C4-2B (cell line): ENCODE results near the gene SLC25A21.
A peak's percentile ranks its signal among the peaks of the same experiment; 100 is the strongest.
"Not testable (repeated sequence)": the region's sequence is repeated elsewhere in the genome, so short reads cannot be mapped to it uniquely, and the experiment has no call there.

Experiments
- H3K27ac ChIP-seq: fragments of 450-650 bp; 2 replicates; pipeline ENCODE4 v1.5.1; 2017
- ZFX ChIP-seq: fragments of 450-650 bp; IDR thresholded peaks from 2 replicates; pipeline ENCODE4 v1.6.1; 2017
- TF ChIP-seq, protein P1 (sequence below): fragments of 450-650 bp; conservative IDR thresholded peaks from 2 replicates; pipeline ENCODE4 v1.5.1; 2017; ENCODE audit warnings: mild to moderate bottlenecking

The SLC25A21 gene

GRCh38 chr14:36988989-36989388 is 183.4 kb downstream of the SLC25A21 start:
- H3K27ac ChIP-seq: no peak overlapping the region
- TF ChIP-seq, protein P1, sequence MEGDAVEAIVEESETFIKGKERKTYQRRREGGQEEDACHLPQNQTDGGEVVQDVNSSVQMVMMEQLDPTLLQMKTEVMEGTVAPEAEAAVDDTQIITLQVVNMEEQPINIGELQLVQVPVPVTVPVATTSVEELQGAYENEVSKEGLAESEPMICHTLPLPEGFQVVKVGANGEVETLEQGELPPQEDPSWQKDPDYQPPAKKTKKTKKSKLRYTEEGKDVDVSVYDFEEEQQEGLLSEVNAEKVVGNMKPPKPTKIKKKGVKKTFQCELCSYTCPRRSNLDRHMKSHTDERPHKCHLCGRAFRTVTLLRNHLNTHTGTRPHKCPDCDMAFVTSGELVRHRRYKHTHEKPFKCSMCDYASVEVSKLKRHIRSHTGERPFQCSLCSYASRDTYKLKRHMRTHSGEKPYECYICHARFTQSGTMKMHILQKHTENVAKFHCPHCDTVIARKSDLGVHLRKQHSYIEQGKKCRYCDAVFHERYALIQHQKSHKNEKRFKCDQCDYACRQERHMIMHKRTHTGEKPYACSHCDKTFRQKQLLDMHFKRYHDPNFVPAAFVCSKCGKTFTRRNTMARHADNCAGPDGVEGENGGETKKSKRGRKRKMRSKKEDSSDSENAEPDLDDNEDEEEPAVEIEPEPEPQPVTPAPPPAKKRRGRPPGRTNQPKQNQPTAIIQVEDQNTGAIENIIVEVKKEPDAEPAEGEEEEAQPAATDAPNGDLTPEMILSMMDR: no peak
- no peak for TF ChIP-seq ZFX

- no peak for TF ChIP-seq ZFX
- TF ChIP-seq, protein P1: no peak
- H3K27ac ChIP-seq: no peak overlapping the region
Observed at GRCh38 chr14:36988568-36988967, 183.8 kb downstream of the SLC25A21 start.

GRCh38 chr14:36986407-36986806 is 186.0 kb downstream of the SLC25A21 start:
- no peak overlapping the region for H3K27ac ChIP-seq
- no peak for TF ChIP-seq ZFX
- TF ChIP-seq, protein P1: no peak

DNA sequence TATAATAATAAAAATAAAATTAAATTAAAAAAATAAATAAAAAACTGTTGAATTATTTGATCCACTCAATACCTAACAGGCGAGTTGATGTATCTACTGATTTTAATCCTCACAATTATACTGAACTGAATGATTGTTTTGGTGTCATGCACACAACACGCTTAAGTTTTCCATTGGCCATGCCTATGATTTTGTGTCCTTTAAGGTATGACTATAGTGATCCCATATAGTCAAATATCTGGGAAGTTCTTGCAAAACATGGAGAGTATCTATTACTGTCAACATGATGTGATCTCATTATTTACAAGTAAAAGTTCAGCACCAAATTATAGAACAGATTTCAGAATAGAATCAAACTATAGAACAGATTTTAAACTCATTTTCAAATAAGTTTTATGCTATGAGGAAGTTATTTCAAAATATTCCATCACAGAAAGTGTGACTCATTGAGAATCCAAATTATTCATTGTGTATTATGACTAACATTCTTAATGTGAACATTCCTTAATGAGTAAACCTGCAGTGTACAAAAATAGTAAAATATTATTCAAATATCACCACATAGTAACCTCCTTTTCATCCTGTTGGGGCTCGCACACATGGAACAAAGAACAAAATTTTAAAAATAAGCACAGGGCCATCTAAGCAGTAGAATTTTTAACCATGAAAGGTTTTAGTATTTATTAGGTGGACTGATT is 190.4 kb downstream of the SLC25A21 start:
- H3K27ac ChIP-seq: no peak overlapping the region
- TF ChIP-seq, protein P1: no peak
- TF ChIP-seq ZFX: no peak

DNA sequence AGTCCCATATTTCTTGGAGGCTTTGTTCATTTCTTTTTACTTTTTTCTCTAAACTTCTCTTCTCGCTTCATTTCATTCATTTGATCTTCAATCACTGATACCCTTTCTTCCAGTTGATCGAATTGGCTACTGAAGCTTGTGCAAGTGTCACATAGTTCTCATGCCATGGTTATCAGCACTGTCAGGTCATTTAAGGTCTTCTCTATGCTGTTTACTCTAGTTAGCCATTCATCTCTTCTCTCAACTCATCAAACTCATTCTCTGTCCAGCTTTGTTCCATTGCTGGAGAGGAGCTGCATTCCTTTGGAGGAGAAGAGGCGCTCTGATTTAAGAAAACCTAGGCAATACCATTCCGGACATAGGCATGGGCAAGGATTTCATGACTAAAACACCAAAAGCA is 192.0 kb downstream of the SLC25A21 start:
- not testable (repeated sequence) for H3K27ac ChIP-seq

GRCh38 chr14:36979863-36980262 is 192.5 kb downstream of the SLC25A21 start:
- H3K27ac ChIP-seq: no peak overlapping the region
- TF ChIP-seq ZFX: no peak
- TF ChIP-seq, protein P1: no peak

GRCh38 chr14:36976571-36977023 is 195.8 kb downstream of the SLC25A21 start:
- H3K27ac ChIP-seq: no peak overlapping the region
- TF ChIP-seq, protein P1: no peak
- no peak for TF ChIP-seq ZFX

GRCh38 chr14:36975834-36976233 is 196.6 kb downstream of the SLC25A21 start:
- H3K27ac ChIP-seq: no peak overlapping the region; the same call in 1 of the 2 replicates
- TF ChIP-seq, protein P1: peak; percentile 30
- no peak for TF ChIP-seq ZFX
